H9 (cell line): ENCODE measurements around the gene DDX1. TPM values are rescaled to one million over a fixed set of nuclear protein-coding genes. Genes with fewer than 3 reads are reported as not detected.

ENCODE experiments used
- DNase-seq: peaks from one replicate; pipeline ENCODE4 v3.0.0-alpha.2; 2017
- H2AFZ ChIP-seq: one replicate; pipeline ENCODE4 v1.6.1; 2013; ENCODE audit warnings: mild to moderate bottlenecking, low read length, control low read depth, moderate library complexity
- H2AK5ac ChIP-seq: 2 replicates; pipeline ENCODE4 v1.6.1; 2013; ENCODE audit warnings: low read length, control low read depth, mixed read lengths; ENCODE audit not compliant: insufficient read length
- H2BK120ac ChIP-seq: one replicate; pipeline ENCODE4 v1.6.1; 2013; ENCODE audit warnings: low read depth, mild to moderate bottlenecking, low read length, control low read depth, inconsistent platforms; ENCODE audit not compliant: poor library complexity, severe bottlenecking
- H2BK12ac ChIP-seq: 2 replicates; pipeline ENCODE4 v1.6.1; 2013; ENCODE audit warnings: low read length, control low read depth, mixed read lengths, low read depth; ENCODE audit not compliant: insufficient read length
- H2BK15ac ChIP-seq: 2 replicates; pipeline ENCODE4 v1.6.1; 2013; ENCODE audit warnings: low read depth, low read length, control low read depth
- H2BK20ac ChIP-seq: one replicate; pipeline ENCODE4 v1.6.1; 2013; ENCODE audit warnings: low read depth, mild to moderate bottlenecking, low read length, control low read depth, inconsistent platforms; ENCODE audit not compliant: poor library complexity, severe bottlenecking
- H2BK5ac ChIP-seq: 2 replicates; pipeline ENCODE4 v1.6.1; 2013; ENCODE audit warnings: low read length, control low read depth, mixed read lengths; ENCODE audit not compliant: insufficient read length
- H3K14ac ChIP-seq: 2 replicates; pipeline ENCODE4 v1.6.1; 2013; ENCODE audit warnings: low read length, control low read depth; ENCODE audit not compliant: insufficient read depth
- H3K18ac ChIP-seq: 2 replicates; pipeline ENCODE4 v1.6.1; 2013; ENCODE audit warnings: low read depth, mild to moderate bottlenecking, mixed read lengths, low read length, control low read depth; ENCODE audit not compliant: insufficient read length
- H3K23ac ChIP-seq: 2 replicates; pipeline ENCODE4 v1.6.1; 2013; ENCODE audit warnings: low read length, control low read depth, mixed read lengths, low read depth; ENCODE audit not compliant: insufficient read length
- H3K23me2 ChIP-seq: 2 replicates; pipeline ENCODE4 v1.6.1; 2013; ENCODE audit warnings: low read depth, mild to moderate bottlenecking, mixed read lengths, low read length, control low read depth; ENCODE audit not compliant: insufficient read length, poor library complexity, severe bottlenecking
- H3K27ac ChIP-seq: 2 replicates; pipeline ENCODE4 v1.5.1; 2013; ENCODE audit warnings: low read length, control low read depth, mixed read lengths, low read depth; ENCODE audit not compliant: insufficient read length
- H3K27me3 ChIP-seq: 2 replicates; pipeline ENCODE4 v1.6.1; 2013; ENCODE audit warnings: low read length, control low read depth, inconsistent platforms; ENCODE audit not compliant: insufficient read depth
- H3K4ac ChIP-seq: 2 replicates; pipeline ENCODE4 v1.6.1; 2013; ENCODE audit warnings: low read depth, mild to moderate bottlenecking, control low read depth, inconsistent platforms, low read length, moderate library complexity
- H3K4me1 ChIP-seq: 2 replicates; pipeline ENCODE4 v1.6.1; 2013; ENCODE audit warnings: low read length, control low read depth, inconsistent platforms; ENCODE audit not compliant: insufficient read depth
- H3K4me2 ChIP-seq: 2 replicates; pipeline ENCODE4 v1.6.1; 2013; ENCODE audit warnings: low read length, control low read depth, mixed read lengths; ENCODE audit not compliant: insufficient read length, insufficient read depth
- H3K56ac ChIP-seq: 2 replicates; pipeline ENCODE4 v1.6.1; 2013; ENCODE audit warnings: low read depth, mild to moderate bottlenecking, mixed read lengths, low read length, control low read depth; ENCODE audit not compliant: insufficient read length
- H3K79me1 ChIP-seq: 2 replicates; pipeline ENCODE4 v1.6.1; 2013; ENCODE audit warnings: low read depth, mild to moderate bottlenecking, moderate library complexity, low read length, control low read depth, inconsistent platforms; ENCODE audit not compliant: insufficient read depth, poor library complexity, severe bottlenecking
- H3K79me2 ChIP-seq: 2 replicates; pipeline ENCODE4 v1.6.1; 2013; ENCODE audit warnings: low read length, control low read depth, inconsistent platforms; ENCODE audit not compliant: insufficient read depth
- H3K9ac ChIP-seq: 2 replicates; pipeline ENCODE4 v1.6.1; 2013; ENCODE audit warnings: low read length, control low read depth, mixed read lengths; ENCODE audit not compliant: insufficient read length; ENCODE audit errors: extremely low read depth
- H3K9me3 ChIP-seq: one replicate; pipeline ENCODE4 v1.6.1; 2013; ENCODE audit warnings: low read depth, low read length, inconsistent platforms; ENCODE audit not compliant: control insufficient read depth
- H3T11ph ChIP-seq: one replicate; pipeline ENCODE4 v1.6.1; 2013; ENCODE audit warnings: mild to moderate bottlenecking, low read length, control low read depth, inconsistent platforms
- H4K20me1 ChIP-seq: one replicate; pipeline ENCODE4 v1.6.1; 2013; ENCODE audit not compliant: control insufficient read depth, insufficient read length, insufficient read depth
- H4K5ac ChIP-seq: 2 replicates; pipeline ENCODE4 v1.6.1; 2013; ENCODE audit warnings: low read depth, mild to moderate bottlenecking, mixed read lengths, low read length, control low read depth; ENCODE audit not compliant: insufficient read length
- H4K8ac ChIP-seq: replicated peaks from 2 replicates; pipeline ENCODE4 v1.6.1; 2013; ENCODE audit warnings: low read length, control low read depth, mixed read lengths, low read depth; ENCODE audit not compliant: insufficient read length
- H4K91ac ChIP-seq: 2 replicates; pipeline ENCODE4 v1.6.1; 2013; ENCODE audit warnings: low read depth, mild to moderate bottlenecking, moderate library complexity, mixed read lengths, low read length, control low read depth; ENCODE audit not compliant: insufficient read length
- H3K27ac Mint-ChIP-seq, 3 experiments: 2 replicates in 2 of 3; 3 replicates in 1 of 3; pipeline ENCODE4 v1.8.0; 2020 to 2021; ENCODE audit warnings: mixed read lengths in 3 of 3, mild to moderate bottlenecking in 1 of 3, moderate library complexity in 1 of 3
- H3K27me3 Mint-ChIP-seq: 2 replicates; pipeline ENCODE4 v1.8.0; 2021; ENCODE audit warnings: low read depth, mild to moderate bottlenecking, moderate library complexity, mixed read lengths
- H3K36me3 Mint-ChIP-seq, 3 experiments: 2 replicates in 2 of 3; 3 replicates in 1 of 3; pipeline ENCODE4 v1.8.0; 2020 to 2021; ENCODE audit warnings: low read depth in 3 of 3, mixed read lengths in 3 of 3; ENCODE audit not compliant: insufficient read depth in 1 of 3
- H3K4me1 Mint-ChIP-seq, 2 experiments: 2 replicates each; pipeline ENCODE4 v1.8.0; 2020; ENCODE audit warnings: mixed read lengths in 2 of 2
- H3K4me3 Mint-ChIP-seq, 2 experiments: 2 replicates in 1 of 2; 3 replicates in 1 of 2; pipeline ENCODE4 v1.8.0; 2020 to 2021; ENCODE audit warnings: mild to moderate bottlenecking in 2 of 2, mixed read lengths in 2 of 2, moderate library complexity in 1 of 2
- H3K9me3 Mint-ChIP-seq, 2 experiments: 2 replicates in 1 of 2; 3 replicates in 1 of 2; pipeline ENCODE4 v1.8.0; 2020; ENCODE audit warnings: mild to moderate bottlenecking in 2 of 2, mixed read lengths in 2 of 2, moderate library complexity in 1 of 2
- CTCF ChIP-seq: fragments of 200-600 bp; sonication (generic); conservative IDR thresholded peaks from 3 replicates; pipeline ENCODE4 v1.8.0; 2021; ENCODE audit warnings: antibody characterized with exemption, mild to moderate bottlenecking
- WGBS: extraction: QIAGEN DNeasy Blood & Tissue Kit; methylation state at CpG from one replicate; pipeline ENCODE4 v1.1.7; 2013; ENCODE audit warnings: missing lambda C conversion rate, low lambda C conversion rate, mixed read lengths; ENCODE audit not compliant: insufficient read length; ENCODE audit errors: extremely low coverage; 5-methylcytosine and 5-hydroxymethylcytosine counted together
- total RNA-seq: library from RNA; stranded (reverse); gene quantifications from 2 replicates; pipeline ENCODE4 v1.2.1, GENCODE V29; 2021

The DDX1 gene
- total RNA-seq, 1 experiment from 2014 or later = 120 TPM

- Histone ChIP-seq H4K20me1 (no peaks in the 10 kb centered on the region), H3K18ac (no peak overlapping the region), H3K56ac (no peak overlapping the region), H3K79me2 (no peaks in the 10 kb centered on the region), H2BK5ac (no peak overlapping the region), H3K9ac (no peak overlapping the region), H3K27me3 (no peaks in the 10 kb centered on the region), H3K4me2 (no peak overlapping the region), H2BK120ac (no peak overlapping the region), H4K8ac (no peak overlapping the region), H2AK5ac (no peak overlapping the region), H3K4ac (no peak overlapping the region), H3K23ac (no peak overlapping the region), H3K4me1 (no peaks in the 10 kb centered on the region; the same call in 1 of the 2 replicates), H4K91ac (no peak overlapping the region), H4K5ac (no peak overlapping the region), H2BK20ac (no peak overlapping the region), H2BK12ac (no peak overlapping the region), H3K79me1 (no peaks in the 10 kb centered on the region), H3T11ph (no peak overlapping the region), H3K9me3 (no peaks in the 10 kb centered on the region), H2AFZ (no peak overlapping the region), H3K27ac (no peak overlapping the region), H2BK15ac (no peak overlapping the region), H3K14ac (no peak overlapping the region), H3K23me2 (no peaks in the 10 kb centered on the region)
- Mint-ChIP-seq H3K36me3 (peaks cover 5 to 23% (median 8%) of the 10 kb centered on the region in 3 experiments; a peak in 6 of 7 replicates), H3K27me3 (peaks cover 2% of the 10 kb centered on the region; the same call in 1 of the 2 replicates), H3K4me3 (no peak overlapping the region), H3K9me3 (peaks cover 17 to 23% of the 10 kb centered on the region in 2 experiments), H3K27ac (no peak overlapping the region), H3K4me1 (peaks cover 5 to 14% of the 10 kb centered on the region in 2 experiments; a peak in 3 of 4 replicates)
- no peak for TF ChIP-seq CTCF
- no peak for DNase-seq
- WGBS = no CpG with 5 or more reads among the region's 2 CpGs
These were observed 87.2 kb downstream of the DDX1 start for GRCh38 chr2:15678909-15679308.
